ENCODE measurements around the gene ZNF366.
A peak's percentile ranks its signal among the peaks of the same experiment; 100 is the strongest.

Gene ZNF366

GRCh38 chr5:72465601-72466563, 41.3 kb downstream of the ZNF366 start:
- DNase-seq (ENCODE audit: low spot score) = no peak

GRCh38 chr5:72465066-72465465, 42.1 kb downstream of the ZNF366 start:
- DNase-seq (ENCODE audit: low spot score) = no peak

GRCh38 chr5:72464071-72464470, 43.1 kb downstream of the ZNF366 start:
- no peak for DNase-seq (ENCODE audit: low spot score)

- no peak for DNase-seq (ENCODE audit: low spot score)
Measured at GRCh38 chr5:72463449-72464052, 43.7 kb downstream of the ZNF366 start.

- DNase-seq (ENCODE audit: low spot score) = no peak
Measured at GRCh38 chr5:72460413-72460812, 46.8 kb downstream of the ZNF366 start.

GRCh38 chr5:72459913-72460312, 47.3 kb downstream of the ZNF366 start:
- no peak for DNase-seq (ENCODE audit: low spot score)

- no peak for DNase-seq (ENCODE audit: low spot score)
Measured at GRCh38 chr5:72459089-72459661, 48.0 kb downstream of the ZNF366 start.

- DNase-seq (ENCODE audit: low spot score) = no peak
Measured at GRCh38 chr5:72458407-72458806, 48.8 kb downstream of the ZNF366 start.

- no peak for DNase-seq (ENCODE audit: low spot score)
Measured at GRCh38 chr5:72457491-72457890, 49.7 kb downstream of the ZNF366 start.

- no peak for DNase-seq (ENCODE audit: low spot score)
Measured at GRCh38 chr5:72456391-72457074, 50.7 kb downstream of the ZNF366 start.

- no peak for DNase-seq (ENCODE audit: low spot score)
Measured at GRCh38 chr5:72455476-72455875, 51.7 kb downstream of the ZNF366 start.

- no peak for DNase-seq (ENCODE audit: low spot score)
Measured at GRCh38 chr5:72454996-72455395, 52.2 kb downstream of the ZNF366 start.

- DNase-seq (ENCODE audit: low spot score) = no peak
Measured at GRCh38 chr5:72453246-72453775, 53.9 kb downstream of the ZNF366 start.

- peak; percentile 72 for DNase-seq (ENCODE audit: low spot score)
Measured at GRCh38 chr5:72452515-72453245, 54.5 kb downstream of the ZNF366 start.

GRCh38 chr5:72451741-72452505, 55.3 kb downstream of the ZNF366 start:
- peak; percentile 55 for DNase-seq (ENCODE audit: low spot score)

GRCh38 chr5:72448368-72448767, 58.8 kb downstream of the ZNF366 start:
- DNase-seq (ENCODE audit: low spot score) = no peak

GRCh38 chr5:72447751-72448150, 59.5 kb downstream of the ZNF366 start:
- no peak for DNase-seq (ENCODE audit: low spot score)

- no peak for DNase-seq (ENCODE audit: low spot score)
Measured at GRCh38 chr5:72445969-72446368, 61.2 kb downstream of the ZNF366 start.

- DNase-seq (ENCODE audit: low spot score) = no peak
Measured at GRCh38 chr5:72443883-72444282, 63.3 kb downstream of the ZNF366 start.

GRCh38 chr5:72441862-72442540, 65.2 kb downstream of the ZNF366 start:
- DNase-seq (ENCODE audit: low spot score) = no peak
